Measurements from ENCODE around the gene ANKFN1.

Gene ANKFN1

GRCh38 chr17:56177361-56177760 lies 24.1 kb downstream of the ANKFN1 start:
- no peak for DNase-seq (ENCODE audit: low spot score)

- no peak for DNase-seq (ENCODE audit: low spot score)
These were observed 24.9 kb downstream of the ANKFN1 start for GRCh38 chr17:56178203-56178602.

- DNase-seq (ENCODE audit: low spot score): no peak
These were observed 28.8 kb downstream of the ANKFN1 start for GRCh38 chr17:56182081-56182480.

GRCh38 chr17:56184650-56185049 lies 31.4 kb downstream of the ANKFN1 start:
- no peak for DNase-seq (ENCODE audit: low spot score)

DNA sequence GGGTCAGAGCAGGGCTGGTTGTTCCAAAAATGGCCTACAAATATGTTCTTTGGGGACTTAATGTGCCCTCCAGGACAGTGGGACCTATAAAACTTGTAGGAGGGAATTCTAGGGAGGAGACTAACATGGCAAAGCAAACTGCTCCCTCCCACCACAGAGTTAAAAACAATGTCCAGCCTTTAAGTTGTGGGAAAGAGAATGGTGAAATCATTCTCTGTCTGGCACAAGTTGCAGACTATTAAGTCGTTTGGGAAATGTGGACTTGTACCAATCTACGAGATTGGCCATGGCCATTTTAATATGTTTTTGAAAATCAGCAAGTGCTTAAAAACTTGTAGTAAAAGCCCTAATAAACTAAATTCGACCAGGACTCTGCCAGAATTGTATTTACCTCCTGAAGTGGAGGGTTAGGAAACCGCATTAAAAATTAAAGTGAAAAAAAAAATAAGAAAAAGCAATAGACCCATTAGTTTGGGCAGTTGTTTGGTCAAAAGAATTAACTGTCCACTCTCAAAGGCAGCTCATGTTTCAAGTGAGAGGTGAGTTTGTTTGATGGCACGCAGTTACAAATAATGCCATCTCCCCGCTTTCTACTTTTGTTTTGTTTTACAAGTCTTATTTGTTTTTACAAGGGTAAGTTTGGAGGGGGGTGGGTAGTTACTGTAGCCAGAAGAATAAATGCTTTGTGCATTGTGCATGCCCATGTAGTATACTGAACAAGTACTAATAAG lies 32.4 kb downstream of the ANKFN1 start:
- no peak for DNase-seq (ENCODE audit: low spot score)

GRCh38 chr17:56186222-56186786 lies 33.0 kb downstream of the ANKFN1 start:
- no peak for DNase-seq (ENCODE audit: low spot score)

GRCh38 chr17:56203430-56203829 lies 50.2 kb downstream of the ANKFN1 start:
- DNase-seq (ENCODE audit: low spot score): peak; percentile 7

GRCh38 chr17:56206351-56206750 lies 53.1 kb downstream of the ANKFN1 start:
- DNase-seq (ENCODE audit: low spot score): no peak

GRCh38 chr17:56213031-56213430 lies 59.8 kb downstream of the ANKFN1 start:
- no peak for DNase-seq (ENCODE audit: low spot score)

DNA sequence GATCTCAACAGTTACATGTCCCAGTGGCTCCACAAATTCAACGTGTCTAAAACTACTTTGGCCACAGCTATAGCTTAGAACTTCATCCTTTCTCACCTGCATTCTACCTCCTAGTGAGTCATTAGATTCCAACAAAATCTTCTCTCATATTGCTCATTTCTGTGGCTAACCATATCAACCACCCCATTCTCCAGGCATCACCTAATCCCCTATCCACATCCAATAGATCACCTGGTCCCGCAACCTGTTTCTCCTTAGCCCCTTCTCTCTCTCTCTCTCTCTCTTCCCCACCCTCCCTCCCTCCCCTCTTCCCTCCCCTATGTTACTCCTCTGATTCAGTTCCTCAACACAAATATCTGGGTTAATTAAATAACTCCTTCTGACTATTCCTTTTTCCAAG lies 64.6 kb downstream of the ANKFN1 start:
- DNase-seq (ENCODE audit: low spot score): no peak

DNA sequence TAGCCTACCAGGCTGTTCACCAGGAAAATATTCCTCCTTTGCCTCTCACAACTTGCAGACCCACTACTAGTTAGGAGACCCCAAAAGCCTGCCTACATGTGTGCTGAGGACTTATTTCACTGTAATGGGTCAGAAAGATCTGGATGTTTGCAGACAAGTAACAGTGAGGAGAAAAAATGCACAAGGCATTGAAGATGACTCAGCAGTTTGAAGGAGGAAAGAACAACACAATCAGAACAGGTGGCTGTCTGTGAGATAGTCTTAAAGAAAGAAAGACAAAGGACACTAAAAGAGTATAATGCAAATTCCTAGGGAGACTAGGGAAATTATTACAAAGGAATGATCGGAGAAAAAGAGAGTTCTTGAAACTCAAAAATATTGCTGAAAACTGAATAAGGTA lies 69.0 kb downstream of the ANKFN1 start:
- DNase-seq (ENCODE audit: low spot score): no peak

- DNase-seq (ENCODE audit: low spot score): no peak
These were observed 77.4 kb downstream of the ANKFN1 start for GRCh38 chr17:56230660-56231059.

- DNase-seq (ENCODE audit: low spot score): no peak
These were observed 78.0 kb downstream of the ANKFN1 start for GRCh38 chr17:56231252-56231651.

- DNase-seq (ENCODE audit: low spot score): no peak
These were observed 78.4 kb downstream of the ANKFN1 start for GRCh38 chr17:56231693-56232092.

DNA sequence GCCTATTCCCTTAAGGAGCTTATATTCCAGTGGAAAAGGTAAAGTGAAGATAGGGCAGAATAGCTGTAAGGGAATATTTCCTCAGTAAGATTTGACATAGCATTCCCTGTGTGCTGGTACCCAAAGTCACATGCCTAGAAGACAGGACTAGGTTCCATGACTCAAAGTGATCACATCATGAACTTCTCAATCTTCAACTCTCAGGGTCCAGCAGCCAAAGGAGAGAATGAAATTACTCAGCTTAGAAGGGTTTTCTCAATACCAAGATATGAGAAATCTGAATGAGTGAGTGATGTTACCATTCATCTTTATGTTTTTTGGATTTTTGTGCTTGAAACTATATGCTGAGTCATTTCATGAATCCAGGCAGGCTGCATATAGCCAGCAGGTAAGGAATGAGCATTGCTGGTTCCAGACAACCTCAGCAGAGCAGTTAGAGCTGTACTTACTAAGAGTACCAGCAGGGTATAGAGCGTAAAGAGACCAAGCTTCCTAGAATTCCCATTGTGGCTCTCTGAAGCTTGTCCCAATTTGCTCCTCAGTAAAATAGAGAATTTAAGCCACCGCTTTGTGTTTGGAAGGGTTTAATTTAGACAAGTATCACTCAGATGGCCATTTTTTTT lies 91.1 kb downstream of the ANKFN1 start:
- no peak for DNase-seq (ENCODE audit: low spot score)

DNA sequence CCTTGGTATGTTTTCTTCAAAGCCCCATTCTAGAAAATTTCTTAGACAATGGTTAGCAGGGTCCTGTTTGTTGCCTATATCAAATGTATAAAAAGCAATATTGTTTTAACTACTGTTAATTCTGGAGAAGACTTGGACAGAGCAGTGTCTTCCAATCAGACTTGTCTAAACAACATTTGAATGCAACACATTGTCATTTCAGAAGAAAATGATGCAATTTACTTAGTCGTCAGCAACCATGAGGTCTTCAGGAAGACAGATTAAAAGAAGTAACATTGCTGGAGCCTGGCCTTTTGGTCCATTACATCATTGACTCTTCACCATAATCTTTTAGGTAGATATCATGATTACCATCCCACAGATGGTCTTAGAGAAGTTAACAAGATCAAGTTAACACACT lies 94.5 kb downstream of the ANKFN1 start:
- no peak for DNase-seq (ENCODE audit: low spot score)

DNA sequence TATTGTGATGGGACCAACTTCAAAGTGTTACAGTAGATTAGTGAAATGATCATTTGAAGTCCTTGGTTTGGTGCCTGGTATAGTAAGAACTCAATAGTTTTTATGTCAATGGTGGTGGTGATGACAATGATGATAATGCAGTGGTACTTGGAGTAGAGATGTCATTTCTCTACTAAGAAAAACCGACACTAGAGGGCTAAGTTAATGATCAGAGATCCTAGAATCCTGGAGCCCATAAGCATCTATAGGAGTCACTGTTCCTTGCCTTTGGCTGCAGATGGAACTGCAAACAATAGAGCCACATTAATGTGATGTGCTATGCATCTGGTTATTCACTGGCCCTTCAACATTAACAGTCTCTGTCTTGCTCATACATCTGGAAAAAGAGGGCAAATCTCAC lies 103.8 kb downstream of the ANKFN1 start:
- no peak for DNase-seq (ENCODE audit: low spot score)

DNA sequence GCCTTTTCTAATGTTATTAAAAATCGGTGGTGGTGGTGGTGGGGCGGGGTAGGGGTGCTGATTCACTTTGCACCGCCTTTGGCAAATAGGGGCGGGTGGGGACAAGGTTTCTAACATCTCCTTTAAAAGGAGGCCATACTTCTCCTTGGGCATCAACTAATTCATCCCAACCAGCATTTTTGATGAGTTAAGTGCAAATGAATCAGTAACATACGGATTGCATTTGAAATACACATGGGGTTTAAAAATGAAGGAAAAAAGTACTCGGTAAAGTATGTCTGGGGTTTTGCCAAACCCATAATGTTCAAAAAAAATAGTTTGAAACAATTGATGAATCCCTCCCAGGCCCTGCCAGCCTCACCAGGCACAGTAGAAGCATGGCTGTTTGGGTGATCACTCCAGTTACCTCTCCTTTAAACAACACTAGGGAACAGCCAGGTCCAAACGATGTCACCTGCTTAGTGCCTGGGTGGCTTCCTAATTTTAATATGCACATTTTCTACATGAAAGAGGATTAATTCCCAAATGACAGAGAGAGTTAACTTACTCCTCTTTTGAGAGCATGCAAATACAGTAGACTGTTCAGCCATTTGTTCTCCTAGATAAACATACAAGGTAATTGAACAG lies 107.2 kb downstream of the ANKFN1 start:
- DNase-seq (ENCODE audit: low spot score): no peak

- DNase-seq (ENCODE audit: low spot score): no peak
These were observed 109.5 kb downstream of the ANKFN1 start for GRCh38 chr17:56262803-56263202.

DNA sequence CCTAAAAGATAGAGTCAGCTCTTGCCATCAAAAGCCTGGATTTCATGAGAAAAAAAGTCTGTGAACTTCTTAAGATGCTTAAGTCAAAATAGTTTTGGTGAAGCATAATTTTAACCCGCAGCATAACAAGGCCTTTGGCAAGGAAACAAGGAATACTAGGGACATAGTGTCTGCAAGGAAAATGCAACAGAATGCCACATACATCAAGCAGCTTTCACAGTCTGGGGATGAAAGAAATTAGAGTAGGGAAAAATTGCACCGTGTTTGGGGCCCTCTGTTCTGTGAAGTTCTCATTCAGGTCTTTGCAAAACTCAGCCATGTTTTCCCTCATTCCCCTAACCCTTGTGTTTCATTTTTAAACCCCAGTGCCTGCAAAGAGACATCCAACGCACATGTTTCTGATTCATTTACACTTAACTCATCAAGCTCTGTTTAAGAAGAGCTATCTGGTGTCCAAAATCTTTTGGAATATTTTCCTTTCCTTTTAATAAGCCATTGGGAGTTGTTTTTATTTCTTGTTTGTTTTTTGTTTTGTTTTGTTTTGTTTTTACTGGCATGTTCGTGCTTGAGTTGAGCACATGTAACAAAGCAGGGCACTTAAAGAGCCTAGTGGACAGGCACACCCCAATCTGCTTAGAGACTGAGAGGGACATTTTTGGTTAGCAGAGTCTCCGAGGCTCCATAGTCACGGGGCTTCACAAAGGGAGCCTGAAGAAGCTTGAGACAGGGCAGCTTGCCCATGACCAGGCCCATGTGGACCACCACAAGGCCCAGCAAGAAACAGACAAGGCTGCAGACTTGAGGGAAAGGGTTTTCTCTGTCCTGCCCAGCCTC lies 116.5 kb downstream of the ANKFN1 start:
- no peak for DNase-seq (ENCODE audit: low spot score)

- DNase-seq (ENCODE audit: low spot score): no peak
These were observed 121.2 kb downstream of the ANKFN1 start for GRCh38 chr17:56274491-56274890.

GRCh38 chr17:56284482-56284881 lies 131.2 kb downstream of the ANKFN1 start:
- no peak for DNase-seq (ENCODE audit: low spot score)
